Vagina (tissue), 2 donors: ENCODE data around the gene TECRL.

Experiments
- CTCF ChIP-seq, 3 experiments: fragments of 450-650 bp in 2 of 3; fragments of 200-600 bp in 1 of 3; sonication (generic) in 1 of 3; IDR thresholded peaks; one replicate each; pipeline ENCODE4 v1.5.1; 2017 to 2019; ENCODE audit warnings: antibody characterized with exemption in 3 of 3, mild to moderate bottlenecking in 2 of 3, moderate library complexity in 2 of 3
- POLR2A ChIP-seq, 2 donors: fragments of 450-650 bp; IDR thresholded peaks; one replicate each; pipeline ENCODE4 v1.6.1; 2017; ENCODE audit warnings: antibody characterized with exemption in 2 of 2, mild to moderate bottlenecking in 2 of 2, moderate library complexity in 2 of 2

- TF ChIP-seq POLR2A (IDR thresholded peaks at IDR 0.05): no peak
- no peak for TF ChIP-seq CTCF (IDR thresholded peaks at IDR 0.05)
These were observed at the start of gene TECRL for GRCh38 chr4:64409300-64409699.
